Left lobe of liver (tissue), 2 donors: Measurements from ENCODE around the gene SLC35F1. TPM values are rescaled to one million over a fixed set of nuclear protein-coding genes. Genes with fewer than 3 reads are reported as not detected.

Source experiments
- ATAC-seq: fragments of 200-7000 bp; cut with Tn5 transposase; one replicate; pipeline ENCODE4 v1.9.1; 2020; ENCODE audit warnings: mild to moderate bottlenecking, moderate library complexity
- DNase-seq: peaks from one replicate; pipeline ENCODE4 v3.0.0-alpha.2; 2020; ENCODE audit warnings: low spot score
- total RNA-seq: library from RNA; stranded (reverse); gene quantifications from one replicate; pipeline ENCODE4 v1.2.1, GENCODE V29; 2021
- donor health status: DM: no; HTN: no; CAD: no; lungs with moderate emphysema.
- donor health status: DM: no; HTN: yes; CAD: no.

SLC35F1 gene
- total RNA-seq, 1 donor from 2014 or later = not detected

DNA sequence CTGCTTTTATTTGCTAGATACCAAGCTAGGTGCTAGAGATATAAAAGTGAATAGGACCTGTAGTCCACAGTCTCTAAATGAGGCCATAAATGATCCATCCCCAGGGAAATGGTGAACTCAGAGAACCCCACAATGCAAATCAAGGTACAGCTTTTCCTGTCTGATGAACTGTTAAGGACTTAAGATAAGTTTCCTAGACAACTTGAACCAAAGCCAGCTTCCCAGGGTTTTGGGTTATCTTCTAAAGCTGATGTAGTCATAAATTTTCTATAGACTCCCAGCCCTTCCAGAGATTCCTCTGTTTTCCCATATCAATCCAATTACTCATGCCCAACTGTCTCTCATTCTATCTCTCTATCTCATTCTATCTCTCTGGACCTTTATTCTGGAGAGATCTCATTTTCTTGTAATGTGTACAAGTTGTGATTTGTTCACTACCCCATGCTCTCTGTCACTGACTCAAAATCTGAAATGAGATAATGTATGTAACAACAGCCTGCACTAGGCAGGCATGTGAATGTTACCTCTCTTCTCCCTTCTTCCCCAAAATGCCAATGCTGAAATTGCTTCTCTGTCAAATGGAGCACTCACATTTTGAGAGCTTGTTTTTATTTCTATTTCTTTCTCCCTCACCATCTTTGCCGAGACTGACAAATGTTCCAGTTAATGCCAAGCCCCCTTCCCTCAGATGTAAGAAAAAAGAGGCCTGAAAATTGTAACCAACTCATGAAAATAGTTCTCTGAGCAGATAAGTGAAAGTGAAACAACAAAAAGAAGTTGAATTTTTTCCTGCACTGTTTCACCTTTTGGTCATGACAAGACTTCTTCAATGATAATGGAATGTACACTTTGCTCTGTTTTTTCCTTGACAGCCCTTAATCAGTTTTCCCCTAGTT is 279.9 kb downstream of the SLC35F1 start:
- DNase-seq = no peak
- no peak for ATAC-seq

DNA sequence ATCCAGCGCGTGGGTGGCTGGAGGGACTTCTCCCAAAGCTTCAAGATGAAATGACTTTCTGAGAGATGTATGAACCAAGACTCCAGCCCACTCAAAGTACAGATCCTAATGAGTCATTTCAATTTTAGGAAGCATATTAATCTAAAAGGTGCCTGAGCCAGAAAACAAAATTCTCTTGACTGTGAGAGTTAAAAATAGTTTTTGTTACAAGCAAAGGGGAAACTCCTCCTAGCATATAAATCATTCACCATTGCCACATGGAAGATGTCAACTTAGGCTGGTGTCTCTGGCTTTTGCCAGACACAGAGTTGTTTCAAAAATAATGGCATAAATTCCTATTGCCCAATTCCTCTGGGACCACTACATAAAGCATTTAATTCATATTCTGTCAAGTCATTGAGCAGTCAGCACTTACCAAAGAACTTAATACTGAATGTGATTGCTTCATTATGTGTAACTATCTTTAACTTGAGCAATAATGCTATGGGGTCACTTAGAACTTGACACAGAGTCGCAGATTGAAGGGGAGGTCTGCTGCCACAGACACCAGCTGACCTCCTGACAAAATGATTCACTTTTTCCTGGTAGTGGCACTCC is 280.6 kb downstream of the SLC35F1 start:
- DNase-seq = no peak
- no peak for ATAC-seq

DNA sequence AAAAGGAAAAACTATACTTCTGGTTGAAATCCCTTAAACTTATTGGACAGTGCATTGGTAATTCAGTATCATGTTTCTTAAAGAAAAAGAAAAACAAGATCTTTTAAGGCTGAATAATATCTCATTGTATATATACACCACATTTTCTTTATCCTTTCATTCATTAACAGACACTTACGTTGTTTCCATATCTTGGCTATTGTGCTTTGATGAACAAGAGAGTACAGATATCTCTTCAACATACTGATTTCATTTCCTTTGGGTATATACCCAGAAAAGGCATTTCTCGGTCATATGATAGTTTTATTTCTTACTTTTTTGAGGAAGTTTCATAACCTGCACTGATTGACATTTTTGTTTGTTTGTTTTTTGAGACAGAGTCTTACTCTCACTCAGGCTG is 281.5 kb downstream of the SLC35F1 start:
- no peak for DNase-seq
- no peak for ATAC-seq

DNA sequence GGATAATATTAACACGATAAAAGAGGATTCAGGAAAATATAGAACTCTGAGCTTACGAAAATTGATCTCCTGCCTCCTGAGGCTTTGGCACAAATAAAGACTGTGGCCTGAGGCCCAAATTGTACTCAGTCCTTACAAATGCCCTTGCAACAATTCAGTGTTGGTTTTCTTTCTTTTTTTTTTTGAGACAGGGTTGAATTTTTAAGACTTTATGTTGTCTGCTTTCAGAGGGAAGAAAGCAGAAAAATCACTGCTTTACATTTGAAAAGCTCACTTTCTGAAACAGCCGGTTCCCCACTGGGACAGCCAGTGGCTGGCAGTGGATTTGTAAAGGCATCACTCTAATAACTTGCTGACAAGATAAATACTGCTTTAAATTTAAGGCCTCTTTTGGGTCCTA is 290.5 kb downstream of the SLC35F1 start:
- no peak for ATAC-seq
- DNase-seq = no peak

DNA sequence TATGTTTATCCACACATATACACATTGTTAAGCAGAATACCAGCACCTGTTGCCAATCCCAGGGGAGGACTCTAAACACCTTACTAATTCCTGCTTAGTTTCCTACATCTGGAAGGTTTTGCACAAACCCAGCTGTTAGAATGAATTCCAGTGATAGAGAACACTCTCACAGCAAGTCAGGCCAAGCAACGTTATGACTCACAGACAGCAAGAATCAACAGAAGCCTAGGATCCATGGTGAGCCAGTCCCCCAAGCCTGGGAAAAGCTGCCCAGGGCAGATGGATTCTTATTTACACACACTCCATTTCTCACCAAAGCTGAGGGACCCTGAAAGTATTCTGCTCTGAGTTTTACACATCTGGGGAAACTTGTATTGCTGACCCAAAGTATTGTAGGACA is 291.7 kb downstream of the SLC35F1 start:
- DNase-seq (no peak), ATAC-seq (no peak)

DNA sequence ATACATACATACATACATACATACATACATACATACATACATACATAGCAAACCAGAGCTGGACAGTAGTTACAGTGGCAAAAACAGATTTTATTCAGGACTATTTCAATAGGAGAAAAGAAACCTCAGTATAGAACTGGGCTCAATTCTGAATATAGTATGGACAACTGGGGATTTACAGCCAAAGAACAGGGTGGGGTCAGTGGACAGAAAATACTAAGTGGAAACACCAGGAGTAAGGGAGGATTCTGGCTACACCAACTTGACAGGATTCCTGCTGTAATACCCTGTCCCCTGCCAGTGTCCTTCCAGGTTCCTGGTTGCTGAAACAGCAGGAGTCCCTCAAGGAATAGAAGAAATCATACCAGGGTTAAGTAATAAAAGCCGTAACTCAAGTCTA is 293.1 kb downstream of the SLC35F1 start:
- ATAC-seq (no peak), DNase-seq (no peak)

DNA sequence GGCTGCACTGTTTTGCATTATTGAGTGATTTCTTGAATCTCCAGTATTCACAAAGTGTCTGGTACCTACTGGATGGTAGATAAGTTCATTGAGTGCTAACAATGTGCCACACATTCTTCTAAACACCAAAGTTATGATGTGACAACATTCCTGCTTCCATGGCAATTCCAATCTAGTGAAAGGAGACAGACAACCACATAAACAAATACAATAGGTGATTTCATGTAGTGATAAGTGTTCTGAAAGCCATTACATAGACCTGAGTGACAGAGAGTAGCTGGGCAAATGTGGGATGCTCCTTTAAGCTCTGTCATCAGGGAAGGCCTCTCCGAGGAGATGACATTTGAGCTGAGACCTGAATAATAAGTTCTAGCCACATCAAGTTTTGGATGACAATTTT is 295.5 kb downstream of the SLC35F1 start:
- no peak for DNase-seq
- no peak for ATAC-seq

DNA sequence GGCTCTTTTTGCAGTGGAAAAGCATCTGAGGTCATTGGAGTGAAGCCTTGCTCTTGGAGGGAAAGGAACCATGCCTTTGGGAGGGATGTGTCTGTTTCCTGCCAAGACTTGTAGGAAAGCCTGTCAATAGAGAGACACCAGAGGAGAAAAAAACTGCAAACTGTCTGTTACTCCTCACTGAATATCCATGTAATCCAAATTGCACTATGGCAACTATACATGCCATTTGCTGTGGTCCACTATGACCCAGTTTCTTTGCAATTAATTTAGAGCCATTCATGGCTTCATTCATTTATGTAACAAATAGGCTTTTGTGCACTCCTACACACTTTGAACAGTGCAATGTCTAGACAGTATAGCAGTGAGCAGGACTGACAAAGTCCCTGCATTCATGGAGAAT is 296.5 kb downstream of the SLC35F1 start:
- no peak for DNase-seq
- ATAC-seq = no peak

DNA sequence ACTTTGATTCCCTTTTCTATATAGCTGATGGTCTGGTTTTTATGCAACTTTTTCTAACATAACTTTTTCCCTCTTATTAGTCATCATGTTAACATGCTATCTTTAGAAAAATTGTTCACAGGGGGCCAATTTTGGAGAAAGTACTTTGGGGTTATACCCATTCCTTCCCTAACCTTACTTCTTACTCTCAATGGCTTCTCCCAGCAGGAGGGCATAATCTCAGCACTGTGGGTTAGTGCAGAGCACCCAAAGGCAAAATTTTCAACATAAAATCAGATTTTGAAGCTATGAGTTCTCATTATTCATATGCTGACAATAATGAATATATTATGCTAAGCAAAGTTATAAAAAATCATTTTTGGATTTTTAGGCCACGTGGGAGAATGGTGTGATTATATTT is 299.2 kb downstream of the SLC35F1 start:
- ATAC-seq (no peak), DNase-seq (no peak)

DNA sequence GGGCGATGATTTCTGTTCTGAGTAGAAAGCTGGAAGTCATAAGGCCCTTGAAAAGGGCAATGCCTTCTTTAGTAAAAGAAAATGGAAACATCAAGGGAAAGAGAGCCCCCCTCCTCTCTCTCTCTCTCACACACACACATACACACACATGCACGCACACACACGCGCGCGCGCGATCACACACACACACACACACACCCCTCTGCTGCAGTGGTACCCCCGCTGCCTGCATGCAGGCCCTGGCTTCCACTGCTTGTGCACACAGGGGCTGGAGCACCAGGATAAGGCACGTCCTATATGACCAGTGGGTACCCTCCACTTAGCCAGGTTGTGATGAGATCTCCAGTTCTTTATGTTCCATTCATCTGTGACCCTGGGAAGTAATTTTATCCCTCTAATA is 300.9 kb downstream of the SLC35F1 start:
- ATAC-seq = no peak
- no peak for DNase-seq

DNA sequence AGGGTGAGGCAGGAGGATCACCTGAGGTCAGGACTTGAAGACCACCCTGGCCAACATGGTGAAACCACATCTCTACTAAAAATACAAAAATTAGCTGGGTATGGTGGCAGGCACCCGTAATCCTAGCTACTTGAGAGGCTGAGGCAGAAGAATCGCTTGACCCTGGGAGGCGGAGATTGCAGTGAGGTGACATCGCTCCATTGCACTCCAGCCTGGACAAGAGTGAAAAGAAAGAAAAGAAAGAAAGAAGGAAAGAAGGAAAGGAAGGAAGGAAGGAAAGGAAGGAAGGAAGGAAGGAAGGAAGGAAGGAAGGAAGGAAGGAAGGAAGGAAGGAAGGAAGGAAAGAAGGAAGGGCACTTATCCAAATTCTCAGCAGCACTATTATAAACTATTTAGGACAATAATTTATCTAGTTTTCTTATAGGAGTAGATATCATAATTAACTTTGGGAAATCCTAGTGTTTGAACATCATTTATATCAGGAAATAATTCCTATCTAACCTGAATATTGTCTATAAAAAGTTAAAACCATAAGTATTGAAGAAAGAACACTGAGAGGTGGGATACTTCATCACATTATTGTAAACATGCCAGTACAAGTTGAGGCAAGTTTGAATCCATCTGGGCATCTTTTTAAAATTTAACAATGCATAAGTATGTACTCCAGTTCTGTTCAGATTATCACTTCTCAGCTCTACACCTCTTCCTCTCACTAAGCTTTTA is 305.5 kb downstream of the SLC35F1 start:
- DNase-seq (no peak), ATAC-seq (no peak)

DNA sequence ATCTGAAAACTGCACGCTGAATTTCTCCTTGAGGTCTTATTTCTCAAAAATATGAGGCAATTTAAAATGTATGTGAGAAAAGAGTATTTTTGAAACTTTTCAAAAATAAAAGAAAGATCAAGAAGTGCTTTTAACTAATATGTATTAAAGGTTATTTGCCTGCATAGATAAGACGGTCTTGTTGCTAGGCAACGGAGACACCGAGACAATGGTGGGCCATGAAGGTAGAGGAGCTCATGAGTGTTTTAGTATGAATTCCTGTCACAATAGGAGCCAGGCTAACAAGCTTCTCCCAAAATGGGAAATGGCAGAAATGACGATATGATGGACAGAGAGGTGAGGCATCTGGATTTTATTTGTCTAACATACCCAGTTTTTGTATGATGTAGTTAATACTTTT is 308.2 kb downstream of the SLC35F1 start:
- DNase-seq (no peak), ATAC-seq (no peak)

DNA sequence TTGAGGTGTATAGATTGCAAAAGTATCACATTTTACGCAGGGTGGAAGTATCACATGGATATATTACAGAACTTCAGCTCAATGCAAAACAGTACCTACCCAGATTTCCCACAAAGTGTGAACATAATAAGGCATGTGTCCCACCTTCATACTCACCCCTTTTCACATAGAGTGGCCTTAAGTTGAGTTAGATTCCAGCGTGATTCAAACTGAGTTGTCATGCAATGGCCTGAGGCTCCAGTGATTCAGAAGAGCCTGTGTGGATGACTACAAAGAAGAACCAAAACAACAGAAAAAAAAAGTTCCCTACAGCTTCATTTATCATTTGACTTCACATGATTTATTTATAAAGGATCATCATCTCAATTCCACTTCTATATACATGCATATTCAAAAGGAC is 309.7 kb downstream of the SLC35F1 start:
- DNase-seq = no peak

DNA sequence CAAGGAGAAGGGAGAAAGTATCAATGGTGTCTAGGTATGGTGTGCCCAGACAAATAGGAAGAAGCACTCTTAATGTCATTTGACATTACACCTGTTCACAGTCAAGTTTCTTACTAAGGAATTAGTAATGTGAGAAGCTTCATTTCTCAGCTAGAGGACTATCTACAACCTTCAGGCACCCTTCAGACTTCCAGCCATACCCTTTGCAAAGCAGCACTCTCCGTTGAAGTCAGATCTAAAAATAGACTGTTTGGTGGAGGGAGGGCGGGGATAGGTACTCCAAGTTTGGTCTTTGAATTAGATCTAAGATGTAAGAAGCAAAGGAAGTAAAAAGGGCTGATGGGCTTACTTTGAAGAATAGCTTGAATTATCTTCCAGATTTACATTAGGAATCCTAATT is 311.1 kb downstream of the SLC35F1 start:
- DNase-seq = no peak
- no peak for ATAC-seq

More for the DNA sequence above, 309.7 kb downstream of the SLC35F1 start:
- no peak for ATAC-seq

DNA sequence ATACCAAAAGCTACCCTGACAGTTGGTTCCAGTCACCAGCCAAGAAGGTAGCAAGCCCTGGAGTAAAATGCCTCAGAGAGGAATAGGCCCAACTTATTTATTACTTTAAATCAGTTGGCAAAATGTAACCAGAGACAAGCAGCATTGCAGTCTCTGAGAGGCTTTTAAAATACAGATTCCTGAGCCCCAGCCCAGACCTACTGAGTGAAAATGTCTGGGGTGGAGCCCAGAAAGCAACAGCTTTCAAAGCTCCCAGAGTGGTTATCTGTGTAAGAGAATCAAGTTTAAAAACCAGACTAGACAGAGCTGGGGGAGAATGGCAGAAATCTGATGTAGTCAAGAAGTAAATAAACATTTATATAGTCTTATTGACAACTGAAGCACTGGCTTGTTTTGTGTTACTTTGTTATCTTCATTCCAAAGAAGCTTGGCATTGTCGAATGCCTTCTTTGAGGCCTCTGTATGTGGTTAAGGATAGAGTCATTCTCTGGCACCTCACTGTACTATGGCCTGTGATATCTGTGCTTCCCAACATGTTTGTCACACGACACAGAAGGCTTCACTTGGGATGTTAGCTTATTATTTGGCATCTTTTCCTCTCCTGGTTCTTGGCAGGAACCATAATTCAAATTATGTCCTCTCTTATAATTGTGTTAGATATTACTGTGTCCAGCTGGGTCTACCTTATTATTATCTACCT is 313.5 kb downstream of the SLC35F1 start:
- DNase-seq (no peak), ATAC-seq (no peak)

DNA sequence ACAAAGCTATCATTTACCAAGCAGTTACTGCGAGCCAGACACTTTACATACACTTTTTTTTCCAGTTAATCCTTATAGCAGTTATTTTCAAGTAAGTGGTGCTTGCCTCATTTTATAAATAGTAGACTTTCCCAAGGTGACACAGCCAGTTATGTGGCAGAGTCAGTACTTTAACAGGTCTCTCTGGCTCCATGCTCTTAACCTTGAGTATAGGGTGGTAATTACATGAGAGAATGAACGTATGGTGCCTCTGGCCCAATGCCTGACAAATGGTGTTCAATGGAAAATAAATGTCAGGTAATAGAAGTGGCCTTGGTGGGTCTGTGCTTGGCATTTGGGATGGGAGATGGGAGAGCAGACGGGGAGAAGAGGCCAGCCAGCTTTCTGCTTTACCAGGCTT is 316.3 kb downstream of the SLC35F1 start:
- no peak for ATAC-seq
- no peak for DNase-seq

DNA sequence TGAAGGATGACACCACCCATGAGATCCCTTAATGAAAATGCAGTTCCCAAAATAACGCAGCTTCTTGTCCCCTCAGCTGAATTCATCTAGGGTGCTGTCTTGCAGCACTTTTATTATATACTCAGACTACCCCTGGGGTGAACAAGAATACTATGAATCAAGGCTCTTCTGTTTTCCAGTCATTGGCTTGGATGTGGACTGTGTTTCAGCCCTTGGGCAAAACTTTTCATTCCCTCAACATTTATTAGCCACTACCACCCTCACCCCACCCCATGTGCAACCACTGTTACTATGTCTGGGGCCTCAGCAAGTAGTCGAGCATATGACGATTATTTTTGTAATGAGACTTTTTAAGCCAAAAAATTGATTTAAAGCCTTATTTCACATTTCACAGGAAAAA is 321.8 kb downstream of the SLC35F1 start:
- ATAC-seq (no peak), DNase-seq (no peak)

DNA sequence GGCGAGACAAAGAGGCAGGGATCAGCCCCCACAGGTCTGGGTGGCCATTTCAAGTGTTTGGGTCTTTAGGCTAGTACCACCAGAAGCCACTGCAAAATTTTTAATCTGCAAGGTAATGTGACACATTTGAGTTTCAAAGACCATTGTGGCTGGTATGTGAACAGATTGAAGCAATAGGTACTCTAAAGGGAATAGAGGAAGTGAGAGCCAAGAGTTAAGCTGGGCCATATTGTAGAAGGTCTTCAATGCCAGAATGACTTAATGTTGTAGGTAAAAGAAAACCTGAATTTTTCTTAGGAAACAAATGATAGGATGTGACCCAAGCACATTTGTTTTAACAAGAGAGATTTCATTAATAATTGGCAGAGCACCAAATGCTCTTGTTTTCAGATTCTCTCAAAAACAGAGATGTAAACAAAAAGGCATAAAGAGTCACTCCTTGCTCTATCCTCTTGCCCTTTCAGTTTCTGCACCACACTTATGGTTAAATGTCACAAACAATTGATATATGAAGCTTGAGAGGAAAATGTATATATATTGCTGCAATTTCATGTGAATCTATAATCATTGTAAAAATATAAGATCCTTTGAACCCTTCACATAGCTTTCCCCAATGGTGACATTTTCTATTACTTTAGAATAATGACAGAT is 333.9 kb downstream of the SLC35F1 start:
- no peak for DNase-seq
- ATAC-seq = no peak

DNA sequence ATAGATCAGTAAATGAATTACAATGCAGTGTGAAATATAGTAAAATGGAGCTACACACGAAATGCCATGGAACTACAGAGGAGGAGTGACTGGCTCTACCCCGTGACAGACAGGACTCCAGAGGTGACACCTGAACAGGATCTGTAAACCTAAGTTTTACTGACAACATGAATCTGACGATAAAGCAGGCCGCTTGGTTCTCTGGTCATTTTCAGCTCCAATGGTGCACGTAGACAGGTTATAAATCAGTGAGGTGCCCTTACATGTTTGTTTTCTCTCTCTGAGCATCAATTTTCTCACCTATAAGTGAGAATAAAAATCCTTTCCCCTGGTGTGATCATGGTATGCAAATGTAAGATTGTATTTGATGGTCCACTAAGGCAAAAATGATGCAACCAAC is 339.3 kb downstream of the SLC35F1 start:
- DNase-seq (no peak), ATAC-seq (no peak)

DNA sequence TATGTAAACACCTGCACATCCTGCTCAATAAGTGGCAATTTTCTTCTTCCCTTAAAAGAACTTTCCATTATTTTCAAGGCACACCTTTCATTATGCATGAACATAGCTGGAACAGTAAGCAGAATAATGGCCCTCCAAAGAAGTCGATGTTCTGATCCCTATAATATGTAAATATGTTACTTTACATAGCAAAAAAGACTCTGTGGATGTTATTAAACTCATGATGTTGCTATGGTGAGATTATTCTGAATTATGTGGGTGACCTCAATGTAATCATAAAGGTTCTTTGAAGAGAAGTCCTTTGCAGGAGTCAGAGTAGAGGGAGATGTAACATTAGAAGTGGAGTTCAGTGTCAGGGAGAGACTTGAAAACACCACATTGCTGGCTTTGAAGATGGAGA is 341.1 kb downstream of the SLC35F1 start:
- no peak for ATAC-seq
- no peak for DNase-seq

DNA sequence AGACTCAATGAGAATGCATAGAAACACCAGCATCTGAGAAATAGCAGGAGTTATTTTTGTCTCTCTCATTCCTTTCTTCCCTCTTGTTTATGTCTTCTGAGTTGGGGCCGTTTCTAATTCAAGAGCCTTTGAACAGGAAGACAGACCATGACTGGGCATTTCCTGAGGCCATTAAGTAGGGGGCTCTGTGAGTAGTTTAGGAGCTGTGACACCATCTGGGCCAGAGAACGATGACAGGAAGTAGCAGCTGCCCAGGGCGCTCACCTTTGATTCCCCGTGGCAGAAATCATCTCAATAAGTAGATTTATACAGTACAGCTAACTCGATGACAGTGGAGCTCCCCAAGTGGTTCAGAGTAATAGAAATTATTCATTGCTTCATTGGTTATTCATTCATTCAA is 342.6 kb downstream of the SLC35F1 start:
- ATAC-seq (no peak), DNase-seq (no peak)
